Type B pancreatic cell (in vitro differentiated cells): ENCODE results near the gene ASIC4. TPM values are rescaled to one million over a fixed set of nuclear protein-coding genes. Genes with fewer than 3 reads are reported as not detected.

Experiments used
- DNase-seq: peaks from one replicate; pipeline ENCODE4 v3.0.0; 2021; ENCODE audit warnings: mixed read lengths; ENCODE audit not compliant: unreplicated experiment; ENCODE audit errors: extremely low spot score
- H3K27ac Mint-ChIP-seq: 2 replicates; pipeline ENCODE4 v1.8.0; 2021; ENCODE audit warnings: mild to moderate bottlenecking, mixed read lengths
- H3K27me3 Mint-ChIP-seq: 2 replicates; pipeline ENCODE4 v1.8.0; 2021; ENCODE audit warnings: mixed read lengths
- H3K36me3 Mint-ChIP-seq: 2 replicates; pipeline ENCODE4 v1.8.0; 2021; ENCODE audit warnings: mixed read lengths
- H3K4me1 Mint-ChIP-seq: one replicate; pipeline ENCODE4 v1.8.0; 2021; ENCODE audit warnings: mixed read lengths; ENCODE audit not compliant: unreplicated experiment
- H3K4me3 Mint-ChIP-seq: 2 replicates; pipeline ENCODE4 v1.8.0; 2021; ENCODE audit warnings: mild to moderate bottlenecking, mixed read lengths
- H3K9me3 Mint-ChIP-seq: 2 replicates; pipeline ENCODE4 v1.8.0; 2021; ENCODE audit warnings: mixed read lengths
- CTCF ChIP-seq: fragments of 200-600 bp; sonication (generic); conservative IDR thresholded peaks from 2 replicates; pipeline ENCODE4 v1.5.0; 2021; ENCODE audit warnings: antibody characterized with exemption, mild to moderate bottlenecking
- total RNA-seq: library from RNA; stranded (reverse); gene quantifications from 2 replicates; pipeline ENCODE4 v1.2.1, GENCODE V29; 2021; ENCODE audit warnings: low replicate concordance

The ASIC4 gene
- total RNA-seq, 1 donor from 2014 or later = 0.99 TPM

- peaks cover 17% of the 10 kb centered on the region for H3K4me1 Mint-ChIP-seq
- peaks cover 14% of the 10 kb centered on the region for H3K36me3 Mint-ChIP-seq
- H3K9me3 Mint-ChIP-seq = no peaks in the 10 kb centered on the region
- H3K4me3 Mint-ChIP-seq = peak overlapping the region; percentile 79
- no peak for TF ChIP-seq CTCF
- H3K27me3 Mint-ChIP-seq = no peaks in the 10 kb centered on the region
- H3K27ac Mint-ChIP-seq = peak overlapping the region; percentile 57
- DNase-seq = no peak
These were observed 56.1 kb downstream of the ASIC4 start for GRCh38 chr2:219570194-219570923.

GRCh38 chr2:219570924-219571310, 56.6 kb downstream of the ASIC4 start:
- TF ChIP-seq CTCF = no peak
- DNase-seq = no peak
- H3K4me3 Mint-ChIP-seq = no peak overlapping the region
- H3K9me3 Mint-ChIP-seq = no peaks in the 10 kb centered on the region
- H3K36me3 Mint-ChIP-seq = peaks cover 13% of the 10 kb centered on the region
- H3K4me1 Mint-ChIP-seq = peaks cover 17% of the 10 kb centered on the region
- no peak overlapping the region for H3K27ac Mint-ChIP-seq
- H3K27me3 Mint-ChIP-seq = no peaks in the 10 kb centered on the region

- Mint-ChIP-seq H3K4me1 (peaks cover 23% of the 10 kb centered on the region), H3K36me3 (peaks cover 6% of the 10 kb centered on the region), H3K9me3 (no peaks in the 10 kb centered on the region), H3K27ac (peak within 1 kb of the TSS; percentile 86), H3K4me3 (peak within 1 kb of the TSS; percentile 85), H3K27me3 (no peaks in the 10 kb centered on the region)
- DNase-seq = no peak
- TF ChIP-seq CTCF = peak; percentile 21
These were observed 57.3 kb downstream of the ASIC4 start, which contains the start of gene OBSL1 for GRCh38 chr2:219571311-219572236. TSS of gene OBSL1 (minus strand) at chr2:219571539. CDS start at chr2:219571232, 307 bp downstream.

DNA sequence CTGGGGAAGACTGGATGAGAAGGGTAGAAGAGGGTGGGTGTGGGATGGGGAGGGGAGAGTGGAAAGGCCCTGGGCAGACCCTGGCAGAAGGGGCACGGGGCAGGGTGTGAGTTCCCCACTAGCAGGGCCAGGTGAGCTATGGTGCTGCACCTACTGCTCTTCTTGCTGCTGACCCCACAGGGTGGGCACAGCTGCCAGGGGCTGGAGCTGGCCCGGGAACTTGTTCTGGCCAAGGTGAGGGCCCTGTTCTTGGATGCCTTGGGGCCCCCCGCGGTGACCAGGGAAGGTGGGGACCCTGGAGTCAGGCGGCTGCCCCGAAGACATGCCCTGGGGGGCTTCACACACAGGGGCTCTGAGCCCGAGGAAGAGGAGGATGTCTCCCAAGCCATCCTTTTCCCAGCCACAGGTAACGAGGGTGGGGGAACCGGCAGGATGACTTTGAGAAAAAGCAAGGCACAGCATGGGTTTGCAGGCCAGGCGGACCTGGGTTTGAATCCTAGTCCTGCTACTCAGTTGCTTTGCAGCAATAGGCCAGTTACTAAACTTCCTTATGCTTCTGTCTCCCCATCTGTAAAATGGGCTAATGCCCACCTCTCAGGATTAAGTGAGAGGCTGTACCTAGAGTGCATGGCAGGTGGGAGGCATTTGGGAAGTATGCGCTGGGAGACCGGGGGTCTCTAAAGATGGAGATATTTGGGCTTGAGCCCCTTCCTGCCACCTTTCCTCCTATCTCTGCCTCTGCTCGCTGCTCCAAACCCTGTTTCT, 58.1 kb downstream of the ASIC4 start, which contains the start of gene INHA:
INHA (plus strand) TSS at position 74 of the 765 bp plus-strand sequence; CDS start at position 139, 65 bp downstream.
- Mint-ChIP-seq H3K4me1 (peaks cover 31% of the 10 kb centered on the region), H3K4me3 (peak within 1 kb of the TSS; percentile 85)

More for the DNA sequence above, 58.1 kb downstream of the ASIC4 start, which contains the start of gene INHA:
- TF ChIP-seq CTCF = no peak
- peaks cover 5% of the 10 kb centered on the region for H3K36me3 Mint-ChIP-seq
- H3K9me3 Mint-ChIP-seq = no peaks in the 10 kb centered on the region
- H3K27me3 Mint-ChIP-seq = peaks cover 3% of the 10 kb centered on the region
- DNase-seq = no peak
- H3K27ac Mint-ChIP-seq = peak within 1 kb of the TSS; percentile 86
